Loucy (cell line): ENCODE results near the gene BCL2L2.

Experiments
- EZH2phosphoT487 ChIP-seq: fragments of 200-600 bp; IDR thresholded peaks from 2 replicates; pipeline ENCODE4 v1.6.1; 2018; ENCODE audit warnings: antibody characterized with exemption, mild to moderate bottlenecking, moderate library complexity, borderline replicate concordance
- TF ChIP-seq, protein P1 (sequence below): fragments of 200-600 bp; sonication (generic); conservative IDR thresholded peaks from 2 replicates; pipeline ENCODE4 v1.5.1; 2014; ENCODE audit warnings: mild to moderate bottlenecking, antibody characterized with exemption, low read length

- TF ChIP-seq, protein P1, sequence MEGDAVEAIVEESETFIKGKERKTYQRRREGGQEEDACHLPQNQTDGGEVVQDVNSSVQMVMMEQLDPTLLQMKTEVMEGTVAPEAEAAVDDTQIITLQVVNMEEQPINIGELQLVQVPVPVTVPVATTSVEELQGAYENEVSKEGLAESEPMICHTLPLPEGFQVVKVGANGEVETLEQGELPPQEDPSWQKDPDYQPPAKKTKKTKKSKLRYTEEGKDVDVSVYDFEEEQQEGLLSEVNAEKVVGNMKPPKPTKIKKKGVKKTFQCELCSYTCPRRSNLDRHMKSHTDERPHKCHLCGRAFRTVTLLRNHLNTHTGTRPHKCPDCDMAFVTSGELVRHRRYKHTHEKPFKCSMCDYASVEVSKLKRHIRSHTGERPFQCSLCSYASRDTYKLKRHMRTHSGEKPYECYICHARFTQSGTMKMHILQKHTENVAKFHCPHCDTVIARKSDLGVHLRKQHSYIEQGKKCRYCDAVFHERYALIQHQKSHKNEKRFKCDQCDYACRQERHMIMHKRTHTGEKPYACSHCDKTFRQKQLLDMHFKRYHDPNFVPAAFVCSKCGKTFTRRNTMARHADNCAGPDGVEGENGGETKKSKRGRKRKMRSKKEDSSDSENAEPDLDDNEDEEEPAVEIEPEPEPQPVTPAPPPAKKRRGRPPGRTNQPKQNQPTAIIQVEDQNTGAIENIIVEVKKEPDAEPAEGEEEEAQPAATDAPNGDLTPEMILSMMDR, result no peak
- no peak for TF ChIP-seq EZH2phosphoT487
These were observed 53.3 kb downstream of the BCL2L2 start for GRCh38 chr14:23359722-23360447.
